ENCODE data around the gene JAZF1. TPM values are rescaled to one million over a fixed set of nuclear protein-coding genes. Genes with fewer than 3 reads are reported as not detected.

Gene JAZF1
- total RNA-seq, 2 donors from 2014 or later: 9.3 to 37.4 TPM

- H3K27me3 ChIP-seq (replicated peaks; ENCODE audit: insufficient read depth): no peaks in the 10 kb centered on the region
- intact Hi-C loops (cut with DNase I): no loop called here
- DNase-seq (ENCODE audit: low spot score): no peak
- H3K4me3 ChIP-seq: no peak overlapping the region
- no peaks in the 10 kb centered on the region for H3K9me3 ChIP-seq
- no peaks in the 10 kb centered on the region for H3K36me3 ChIP-seq
- TF ChIP-seq POLR2A (IDR thresholded peaks at IDR 0.05) (no peak), POLR2AphosphoS5 (IDR thresholded peaks at IDR 0.05) (peak; percentile 51)
- peaks cover 10% of the 10 kb centered on the region for H3K4me1 ChIP-seq (replicated peaks)
- H3K27ac ChIP-seq: no peak overlapping the region
These were observed 243.9 kb downstream of the JAZF1 start for GRCh38 chr7:27936768-27937102.

DNA sequence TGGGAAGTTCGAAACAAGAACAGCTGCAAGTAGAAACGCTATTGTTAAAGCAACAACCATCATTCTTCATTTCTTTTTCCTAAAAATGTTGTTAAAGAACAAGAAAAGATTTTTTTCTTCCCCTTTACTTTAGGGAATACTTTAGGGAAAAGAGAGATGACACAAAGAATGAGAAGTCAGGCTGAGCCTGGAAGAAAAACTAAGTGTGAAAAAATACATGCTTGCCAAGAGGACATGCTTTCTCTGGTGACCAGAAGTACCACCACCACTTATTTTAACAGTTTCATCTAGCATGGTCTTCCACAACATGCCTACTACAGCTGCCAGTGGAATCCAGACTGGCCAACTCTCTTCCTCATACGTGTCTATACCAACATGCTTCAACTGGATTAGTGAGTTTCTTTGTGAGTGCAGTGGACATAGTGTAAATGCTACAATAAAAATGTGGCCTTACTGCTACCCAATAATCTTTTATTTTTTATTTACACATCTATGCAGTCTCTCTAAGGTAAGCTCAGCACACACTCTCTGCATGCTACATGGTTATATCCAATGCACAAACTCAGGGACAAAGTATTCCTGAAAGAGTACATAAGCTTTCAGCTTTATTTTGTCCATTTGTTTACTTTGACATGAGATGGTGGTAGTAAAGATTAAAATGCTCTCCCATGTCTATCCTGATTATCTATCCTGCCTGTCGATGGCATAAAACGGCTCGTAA is 244.4 kb downstream of the JAZF1 start:
- Histone ChIP-seq H3K4me1 (replicated peaks) (peaks cover 10% of the 10 kb centered on the region), H3K9me3 (no peaks in the 10 kb centered on the region), H3K27me3 (replicated peaks; ENCODE audit: insufficient read depth) (no peaks in the 10 kb centered on the region), H3K36me3 (no peaks in the 10 kb centered on the region), H3K4me3 (no peak overlapping the region), H3K27ac (peak overlapping the region in 1 of 2 donors; percentile 47)
- 36% methylated on average over 6 of the region's 6 CpGs for WGBS
- TF ChIP-seq POLR2A (IDR thresholded peaks at IDR 0.05) (no peak), POLR2AphosphoS5 (IDR thresholded peaks at IDR 0.05) (peak; percentile 75), CTCF (IDR thresholded peaks at IDR 0.05) (no peak)
- peak; percentile 51 for DNase-seq (ENCODE audit: low spot score)
- intact Hi-C loops (cut with DNase I): no loop called here

GRCh38 chr7:27933671-27934565 is 246.7 kb downstream of the JAZF1 start:
- WGBS: 90% methylated on average over 3 of the region's 3 CpGs
- no peak for DNase-seq (ENCODE audit: low spot score)
- Histone ChIP-seq H3K4me1 (replicated peaks) (peaks cover 10% of the 10 kb centered on the region), H3K9me3 (no peaks in the 10 kb centered on the region), H3K36me3 (no peaks in the 10 kb centered on the region), H3K27ac (no peak overlapping the region), H3K27me3 (replicated peaks; ENCODE audit: insufficient read depth) (no peaks in the 10 kb centered on the region), H3K4me3 (no peak overlapping the region)
- intact Hi-C loops (cut with DNase I): no loop called here
- TF ChIP-seq CTCF (IDR thresholded peaks at IDR 0.05): peak in 2 of 4 experiments; percentile 14 to 29
- no peak for TF ChIP-seq POLR2A (IDR thresholded peaks at IDR 0.05)
- TF ChIP-seq POLR2AphosphoS5 (IDR thresholded peaks at IDR 0.05): no peak

DNA sequence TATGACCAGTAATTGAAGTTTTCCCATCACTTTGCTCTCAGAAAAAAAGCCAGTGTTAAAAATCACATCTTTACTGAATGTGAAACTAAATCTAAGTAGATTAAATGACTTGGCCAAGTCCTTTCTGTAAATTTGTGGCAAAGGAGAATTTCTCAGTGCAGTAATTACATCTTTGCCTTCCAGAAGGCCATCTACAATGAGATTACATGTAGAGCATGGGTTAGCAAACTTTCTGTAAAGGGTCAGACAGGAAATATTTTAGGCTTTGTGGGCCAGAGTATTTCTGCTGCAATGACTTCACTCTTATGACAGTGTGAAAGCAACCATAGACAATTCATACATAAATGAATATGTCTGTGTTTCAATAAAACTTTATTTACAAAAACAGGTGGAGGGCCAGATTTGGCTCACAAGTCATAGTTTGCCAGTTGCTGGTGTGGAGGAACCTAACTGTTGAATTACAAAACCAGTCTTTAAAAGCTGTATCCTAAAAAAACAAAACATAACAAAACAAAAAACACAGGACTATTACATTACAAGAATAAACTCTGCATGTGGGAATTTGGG is 249.6 kb downstream of the JAZF1 start:
- no peak overlapping the region for H3K27ac ChIP-seq
- intact Hi-C loops (cut with DNase I): no loop called here
- TF ChIP-seq POLR2AphosphoS5 (IDR thresholded peaks at IDR 0.05) (no peak), CTCF (IDR thresholded peaks at IDR 0.05) (no peak), POLR2A (IDR thresholded peaks at IDR 0.05) (no peak)
- DNase-seq (ENCODE audit: low spot score): no peak
- peaks cover 4% of the 10 kb centered on the region for H3K4me1 ChIP-seq (replicated peaks)
- no peaks in the 10 kb centered on the region for H3K36me3 ChIP-seq
- no peaks in the 10 kb centered on the region for H3K27me3 ChIP-seq (replicated peaks; ENCODE audit: insufficient read depth)
- no peak overlapping the region for H3K4me3 ChIP-seq
- H3K9me3 ChIP-seq: no peaks in the 10 kb centered on the region

DNA sequence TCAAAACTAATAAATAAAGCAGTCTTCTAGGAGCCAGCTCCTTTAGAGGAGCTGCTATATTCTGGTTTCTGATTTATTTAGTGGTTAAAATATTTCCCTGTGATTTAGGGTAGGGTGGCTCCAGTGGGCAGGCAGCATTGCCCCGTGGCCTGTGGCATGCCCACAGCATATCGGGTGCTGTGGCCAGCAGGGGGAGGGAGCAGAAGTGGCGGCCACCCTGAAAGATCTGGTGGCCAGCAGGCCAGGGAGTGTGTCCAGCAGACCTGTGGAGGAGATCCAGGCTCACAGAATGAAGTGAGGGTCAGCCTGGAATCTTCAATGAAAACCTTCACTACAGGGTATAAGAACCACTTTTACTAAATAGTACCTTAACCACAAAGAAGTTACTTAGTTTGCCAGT is 251.5 kb downstream of the JAZF1 start:
- Histone ChIP-seq H3K4me1 (replicated peaks) (no peaks in the 10 kb centered on the region), H3K36me3 (no peaks in the 10 kb centered on the region), H3K27ac (no peak overlapping the region), H3K4me3 (no peak overlapping the region), H3K27me3 (replicated peaks; ENCODE audit: insufficient read depth) (no peaks in the 10 kb centered on the region), H3K9me3 (no peaks in the 10 kb centered on the region)
- TF ChIP-seq POLR2A (IDR thresholded peaks at IDR 0.05) (no peak), POLR2AphosphoS5 (IDR thresholded peaks at IDR 0.05) (no peak), CTCF (IDR thresholded peaks at IDR 0.05) (no peak)
- intact Hi-C loops (cut with DNase I): loop anchor here (5.0 to 10.0 kb wide), 5 partner anchors 88 to 724 kb away; partner anchors contain the start of genes HOXA13 and TAX1BP1
- no peak for DNase-seq (ENCODE audit: low spot score)
- 67% methylated on average over 3 of the region's 3 CpGs for WGBS

All from prostate gland (tissue), 2 donors.